ENCODE measurements around the gene NUDT16L1. TPM values are rescaled to one million over a fixed set of nuclear protein-coding genes. Genes with fewer than 3 reads are reported as not detected.
"Not testable (repeated sequence)": the region's sequence is repeated elsewhere in the genome, so short reads cannot be mapped to it uniquely, and the experiment has no call there.

The NUDT16L1 gene
- total RNA-seq = 10 to 100 TPM; 43.0 to 43.8 TPM
- long read RNA-seq, transcript NUDT16L1-204 (3 exons, 1,406 nt) = minor isoform, 6 of 93 reads
- long read RNA-seq, transcript NUDT16L1-201 (3 exons, 1,349 nt) = major isoform, 77 of 93 reads
- long read RNA-seq, partial matches to known transcripts = 3 of 93 reads
- long read RNA-seq, other reads (novel, unspliced or antisense) = 3 of 93 reads

GRCh38 chr16:4693296-4693955 lies at the start of gene NUDT16L1:
NUDT16L1 (plus strand) TSS chr16:4693562; CDS start chr16:4693727, 165 bp downstream.
- DNase-seq (peak; percentile 96 to 97), ATAC-seq (peak; percentile 85)
- intact Hi-C loops (cut with DNase I, micrococcal nuclease) = no loop called here

GRCh38 chr16:4646773-4647643 lies 46.4 kb upstream of the NUDT16L1 start:
- intact Hi-C loops (cut with DNase I, micrococcal nuclease) = no loop called here
- no peak for ATAC-seq
- no peak for DNase-seq

GRCh38 chr16:4647644-4647980 lies 45.8 kb upstream of the NUDT16L1 start:
- intact Hi-C loops (cut with DNase I, micrococcal nuclease) = no loop called here
- no peak for ATAC-seq
- no peak for DNase-seq

GRCh38 chr16:4648917-4649316 lies 44.4 kb upstream of the NUDT16L1 start:
- intact Hi-C loops (cut with DNase I, micrococcal nuclease) = no loop called here
- DNase-seq (no peak), ATAC-seq (no peak)

- intact Hi-C loops (cut with DNase I, micrococcal nuclease) = no loop called here
- DNase-seq = no peak
- no peak for ATAC-seq
These were observed 43.5 kb upstream of the NUDT16L1 start for GRCh38 chr16:4649744-4650442.

GRCh38 chr16:4650443-4651074 lies 42.8 kb upstream of the NUDT16L1 start:
- DNase-seq (peak; percentile 59 to 82), ATAC-seq (peak; percentile 52)
- intact Hi-C loops (cut with DNase I, micrococcal nuclease) = not testable (repeated sequence)

- intact Hi-C loops (cut with DNase I, micrococcal nuclease) = no loop called here
- no peak for DNase-seq
- ATAC-seq = no peak
These were observed 41.5 kb upstream of the NUDT16L1 start for GRCh38 chr16:4651827-4652226.

GRCh38 chr16:4652561-4652960 lies 40.8 kb upstream of the NUDT16L1 start:
- DNase-seq = no peak
- intact Hi-C loops (cut with DNase I, micrococcal nuclease) = no loop called here
- ATAC-seq = no peak

GRCh38 chr16:4654011-4654963 lies 39.1 kb upstream of the NUDT16L1 start:
- peak; percentile 86 for ATAC-seq
- peak; percentile 84 to 86 for DNase-seq
- intact Hi-C loops (cut with DNase I, micrococcal nuclease) = no loop called here

- intact Hi-C loops (cut with DNase I, micrococcal nuclease) = no loop called here
- DNase-seq (no peak), ATAC-seq (no peak)
These were observed 38.3 kb upstream of the NUDT16L1 start for GRCh38 chr16:4654964-4655590.

GRCh38 chr16:4655801-4656200 lies 37.6 kb upstream of the NUDT16L1 start:
- DNase-seq = no peak
- intact Hi-C loops (cut with DNase I, micrococcal nuclease) = no loop called here
- ATAC-seq = no peak

- DNase-seq (no peak), ATAC-seq (no peak)
- intact Hi-C loops (cut with DNase I, micrococcal nuclease) = no loop called here
These were observed 37.1 kb upstream of the NUDT16L1 start for GRCh38 chr16:4656221-4656620.

GRCh38 chr16:4656695-4657686 lies 36.4 kb upstream of the NUDT16L1 start:
- ATAC-seq (no peak), DNase-seq (no peak)
- intact Hi-C loops (cut with DNase I, micrococcal nuclease) = no loop called here

GRCh38 chr16:4659363-4660353 lies 33.7 kb upstream of the NUDT16L1 start:
- no peak for ATAC-seq

GRCh38 chr16:4660454-4661007 lies 32.8 kb upstream of the NUDT16L1 start:
- ATAC-seq (no peak), DNase-seq (peak in 1 of 2 donors; percentile 47)
- intact Hi-C loops (cut with DNase I, micrococcal nuclease) = no loop called here

More at GRCh38 chr16:4659363-4660353, 33.7 kb upstream of the NUDT16L1 start:
- intact Hi-C loops (cut with DNase I, micrococcal nuclease) = no loop called here
- no peak for DNase-seq
